Inflammatory macrophage treated with lipopolysaccharide for 1 hour (primary cell): ENCODE measurements around the gene CSKMT.
"Not testable (repeated sequence)": the region's sequence is repeated elsewhere in the genome, so short reads cannot be mapped to it uniquely, and the experiment has no call there.

Experiments
- DNase-seq, 2 donors: peaks; one replicate each; pipeline ENCODE4 v3.0.0-alpha.2; 2020 to 2022

The CSKMT gene

GRCh38 chr11:62689421-62690183 is 24.5 kb downstream of the CSKMT start, which contains the start of gene LRRN4CL:
TSS of gene LRRN4CL (minus strand) at chr11:62689530. CDS start at chr11:62688508, 1,022 bp downstream.
- DNase-seq, result no peak

DNA sequence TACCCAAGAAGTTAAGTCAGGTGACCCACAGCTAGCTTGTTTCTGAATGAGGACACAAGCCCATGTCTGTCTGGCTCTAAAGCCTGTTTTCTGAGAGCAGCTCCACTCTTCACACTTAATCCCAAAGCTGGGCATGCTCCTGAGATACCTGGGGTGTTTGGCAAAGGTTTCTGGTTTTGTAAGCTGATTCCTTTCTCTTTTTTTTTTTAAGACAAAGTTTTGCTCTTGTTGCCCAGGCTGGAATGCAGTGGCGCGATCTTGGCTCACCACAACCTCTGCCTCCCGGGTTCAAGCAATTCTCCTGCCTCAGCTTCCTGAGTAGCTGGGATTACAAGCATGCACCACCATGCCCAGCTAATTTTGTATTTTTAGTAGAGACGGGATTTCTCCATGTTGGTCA is 28.5 kb downstream of the CSKMT start:
- not testable (repeated sequence) for DNase-seq

GRCh38 chr11:62694455-62695167 is 29.5 kb downstream of the CSKMT start:
- DNase-seq, result peak; percentile 68 to 87

DNA sequence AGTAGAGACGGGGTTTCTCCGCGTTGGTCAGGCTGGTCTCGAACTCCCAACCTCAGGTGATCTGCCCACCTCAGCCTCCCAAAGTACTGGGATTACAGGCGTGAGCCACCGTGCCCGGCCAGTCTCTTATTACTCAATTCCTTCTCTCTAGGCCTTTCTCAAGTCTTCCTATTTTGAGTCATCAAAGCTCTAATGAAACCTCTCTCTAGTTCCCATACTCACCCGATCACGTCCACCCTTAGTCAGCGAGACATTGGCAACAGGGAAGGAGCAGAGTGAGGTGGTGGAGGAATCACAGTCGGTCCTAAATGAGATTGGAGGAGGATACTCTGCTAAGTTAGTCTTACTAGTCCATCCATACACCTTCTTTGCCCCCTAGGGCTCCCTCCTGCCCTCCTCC is 37.1 kb downstream of the CSKMT start:
- DNase-seq, result peak; percentile 87 to 91

- DNase-seq, result not testable (repeated sequence)
Observed at GRCh38 chr11:62703921-62704320, 38.8 kb downstream of the CSKMT start.

DNA sequence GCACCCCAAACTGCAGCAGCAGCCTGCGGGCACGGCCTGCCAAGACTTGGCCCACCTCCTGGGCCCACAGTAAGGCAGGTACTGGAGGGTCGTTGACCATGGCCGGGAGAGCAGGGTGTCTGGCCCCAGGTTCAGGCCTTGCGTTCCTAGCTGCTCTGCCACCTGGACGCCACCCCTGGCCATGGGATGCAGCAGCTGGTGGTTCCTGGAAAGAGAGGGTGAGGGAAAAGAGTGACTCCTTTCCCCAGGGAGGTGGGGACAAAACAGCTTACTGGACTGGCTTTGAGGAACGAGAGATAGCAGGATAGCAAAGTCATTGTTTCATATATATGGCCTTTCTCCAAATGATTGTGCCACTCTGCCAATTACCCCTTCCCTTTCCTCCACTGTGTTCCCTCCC is 40.3 kb downstream of the CSKMT start:
- no peak for DNase-seq

DNA sequence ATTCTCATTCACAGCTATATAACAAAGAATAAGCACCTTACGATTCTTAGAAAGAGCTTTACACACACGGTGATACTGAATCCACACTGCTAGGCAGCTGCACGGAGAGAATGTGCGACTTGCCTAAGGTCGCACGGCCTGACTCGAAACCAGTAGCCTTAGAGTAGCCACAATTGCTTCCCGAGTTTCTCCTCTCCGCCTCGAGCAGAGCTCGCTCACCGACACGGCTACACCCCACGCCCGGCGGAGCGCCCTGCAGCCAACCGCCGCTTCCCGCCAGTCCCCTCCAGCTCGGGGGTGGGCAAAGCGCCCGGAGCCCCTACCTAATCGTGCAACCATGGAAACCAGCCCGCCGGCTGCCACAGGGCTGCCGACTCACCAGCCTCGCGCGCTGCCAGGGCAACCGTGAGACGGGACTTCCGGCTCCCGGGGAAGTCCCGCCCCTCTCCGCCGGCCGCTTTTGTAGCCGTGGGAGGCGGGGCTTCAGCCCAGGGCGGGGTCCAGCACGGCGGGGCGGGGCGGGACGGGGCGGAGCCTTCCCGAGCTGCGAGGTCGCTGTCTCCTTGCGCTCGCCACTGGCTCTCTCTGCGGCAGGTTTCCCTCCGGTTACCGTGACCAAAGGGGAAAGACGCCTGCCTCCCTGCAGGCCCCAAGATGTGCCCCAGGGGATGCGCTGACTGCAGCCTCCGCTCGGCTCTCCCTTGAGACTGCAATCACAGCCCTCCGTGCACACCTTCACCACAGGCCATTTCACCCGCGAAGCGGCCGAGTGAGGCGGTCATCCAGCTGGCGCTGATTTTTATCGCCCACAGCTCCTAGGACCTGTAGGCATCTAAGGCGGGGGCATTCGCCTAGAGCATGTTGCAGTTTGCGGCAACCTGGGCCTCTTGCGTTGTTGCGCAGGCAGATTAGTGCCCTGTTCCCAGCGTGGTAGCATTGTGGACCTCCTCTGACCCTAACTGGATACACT is 41.1 kb downstream of the CSKMT start:
- DNase-seq, result peak; percentile 88 to 97

DNA sequence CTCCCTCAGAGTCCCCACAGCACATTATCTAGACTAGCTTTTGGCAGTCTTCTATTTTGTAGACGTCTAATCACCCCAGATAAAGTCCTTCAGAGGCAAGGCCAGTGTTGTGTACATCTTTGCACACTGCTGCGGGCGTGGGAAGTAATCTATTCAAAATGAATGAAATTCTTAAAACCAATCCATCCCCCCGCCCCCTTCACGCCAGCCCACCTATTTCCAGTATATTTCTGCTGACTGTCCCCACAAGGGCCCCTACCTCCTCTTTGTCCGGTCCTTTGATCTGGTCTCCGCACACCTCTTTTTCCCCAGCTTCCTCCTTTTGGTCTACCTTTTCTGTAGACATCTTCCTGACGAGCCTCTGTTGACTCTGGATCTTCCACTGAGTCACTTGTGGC is 41.7 kb downstream of the CSKMT start:
- DNase-seq, result no peak

DNA sequence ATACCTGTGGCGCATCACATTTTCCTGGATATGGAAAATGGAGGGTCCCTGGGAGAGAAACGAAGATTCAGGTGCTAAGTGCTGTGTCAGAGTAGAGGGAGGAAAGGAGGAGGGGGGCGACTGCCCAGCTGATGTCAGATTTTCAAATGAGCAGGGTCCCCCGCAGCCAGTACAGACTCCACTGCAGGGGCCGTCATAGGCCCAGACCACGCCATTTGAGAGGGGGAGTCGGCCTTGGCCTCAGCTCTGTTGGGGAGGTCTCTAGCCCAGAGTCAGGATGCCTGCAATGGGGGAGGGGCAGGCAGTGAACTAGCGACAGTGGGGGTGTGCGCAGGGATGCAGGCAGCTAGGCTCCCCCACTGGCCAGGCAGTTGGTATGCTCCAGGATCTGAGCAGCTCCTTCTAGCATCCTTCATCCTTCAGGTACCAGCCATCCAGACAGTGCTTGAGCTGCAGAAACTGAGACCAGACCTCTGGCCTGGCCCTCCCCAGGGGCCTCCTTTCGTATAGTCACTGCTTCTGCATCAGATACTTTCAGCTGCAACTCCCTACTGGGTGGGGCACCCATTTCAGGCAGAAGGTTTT is 42.3 kb downstream of the CSKMT start, which contains the start of the genes BSCL2 and GNG3:
Gene BSCL2 (minus strand): TSS at position 148 of the 585 bp plus-strand sequence. CDS start 229 bp downstream, outside the sequence.
Gene GNG3 (plus strand): TSS at position 400 of the 585 bp plus-strand sequence. CDS start 620 bp downstream, outside the sequence.
- DNase-seq, result no peak

DNA sequence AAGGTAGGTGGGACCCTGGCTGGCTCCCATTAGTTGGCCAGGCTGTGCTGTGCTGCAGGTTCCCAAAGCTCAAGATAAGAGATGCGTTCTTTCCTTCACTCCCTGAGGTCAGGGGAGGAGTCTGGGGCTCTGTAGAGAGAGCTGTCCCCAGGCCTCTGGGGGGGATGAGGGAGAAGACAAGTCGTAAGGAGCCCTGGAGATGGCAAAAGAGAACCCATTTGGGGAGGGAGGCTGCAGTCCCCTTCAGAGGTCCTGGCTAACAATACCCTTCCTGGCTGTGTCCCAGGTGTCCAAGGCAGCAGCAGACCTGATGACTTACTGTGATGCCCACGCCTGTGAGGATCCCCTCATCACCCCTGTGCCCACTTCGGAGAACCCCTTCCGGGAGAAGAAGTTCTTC is 43.3 kb downstream of the CSKMT start:
- no peak for DNase-seq

DNA sequence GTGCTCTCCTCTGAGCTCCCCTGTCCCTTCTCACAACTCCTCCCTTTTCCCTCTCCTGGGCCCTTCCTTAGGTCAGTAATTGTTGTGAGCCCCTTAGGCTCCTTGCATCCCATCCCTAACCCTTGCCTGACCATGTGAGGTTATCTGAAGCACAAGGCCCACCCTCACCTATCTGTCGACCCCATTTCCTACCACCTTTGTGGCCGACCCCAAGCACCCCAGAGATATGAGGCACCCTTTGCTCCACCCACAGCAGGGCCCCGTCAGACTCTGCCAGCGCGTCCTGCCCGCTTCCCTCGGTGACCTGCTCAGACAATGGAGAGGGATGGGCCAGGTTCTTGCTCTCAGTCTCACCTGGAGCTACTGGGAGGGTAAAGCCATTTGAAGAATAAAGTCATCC is 43.7 kb downstream of the CSKMT start:
- no peak for DNase-seq

DNA sequence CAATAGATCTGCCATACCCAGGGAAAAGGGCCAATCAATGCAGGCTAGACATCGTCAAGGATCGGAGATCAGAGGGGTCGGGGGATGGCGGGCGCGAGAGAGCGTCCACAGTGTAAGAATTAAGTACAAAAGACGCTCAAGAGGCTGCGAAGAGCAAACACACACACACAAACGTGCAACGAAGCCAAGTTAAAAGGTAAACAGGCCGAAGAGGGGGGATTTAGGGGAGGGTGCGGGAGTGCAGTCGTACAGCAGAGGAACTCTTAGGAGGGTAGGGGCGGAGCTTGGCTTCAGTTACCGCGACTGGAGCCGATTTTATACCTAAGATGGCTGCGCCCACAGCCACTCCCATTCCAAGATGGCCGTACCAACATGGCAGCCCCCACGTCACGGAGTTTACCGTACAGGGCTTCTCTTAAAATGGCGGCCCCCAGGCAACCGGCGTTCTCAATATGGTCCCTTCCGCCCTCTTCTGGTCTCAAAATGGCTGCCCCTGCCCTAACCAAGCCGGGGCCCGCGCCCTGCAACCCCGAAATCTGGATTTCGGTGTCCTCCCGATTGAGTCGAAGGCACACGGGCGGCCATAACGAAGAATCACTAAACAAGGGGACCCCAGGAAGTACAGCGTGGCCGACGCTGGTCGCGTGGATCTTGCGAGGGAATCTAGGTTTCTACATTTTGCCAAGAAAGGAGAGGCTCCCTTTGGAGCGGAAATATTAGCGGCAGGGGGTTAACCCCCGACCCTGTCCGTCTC is 44.3 kb downstream of the CSKMT start:
- peak; percentile 97 to 99 for DNase-seq

DNA sequence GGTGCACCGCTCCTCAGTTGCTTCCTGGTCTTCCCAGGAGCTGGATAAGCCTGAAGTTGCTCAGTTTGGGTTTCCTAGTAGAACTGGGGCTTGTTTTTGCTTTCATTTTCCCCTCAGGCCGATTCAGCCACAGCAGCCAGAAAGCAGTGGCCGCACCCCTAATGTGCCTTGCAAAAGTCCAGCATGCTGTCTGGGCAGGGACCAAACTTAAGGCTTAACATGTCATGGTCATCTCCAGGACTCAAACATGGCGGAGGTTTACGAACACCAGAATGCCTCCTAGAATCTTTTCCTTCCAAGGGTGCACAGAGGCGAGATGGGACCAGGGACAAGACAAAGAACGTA is 44.9 kb downstream of the CSKMT start:
- peak; percentile 49 to 51 for DNase-seq

DNA sequence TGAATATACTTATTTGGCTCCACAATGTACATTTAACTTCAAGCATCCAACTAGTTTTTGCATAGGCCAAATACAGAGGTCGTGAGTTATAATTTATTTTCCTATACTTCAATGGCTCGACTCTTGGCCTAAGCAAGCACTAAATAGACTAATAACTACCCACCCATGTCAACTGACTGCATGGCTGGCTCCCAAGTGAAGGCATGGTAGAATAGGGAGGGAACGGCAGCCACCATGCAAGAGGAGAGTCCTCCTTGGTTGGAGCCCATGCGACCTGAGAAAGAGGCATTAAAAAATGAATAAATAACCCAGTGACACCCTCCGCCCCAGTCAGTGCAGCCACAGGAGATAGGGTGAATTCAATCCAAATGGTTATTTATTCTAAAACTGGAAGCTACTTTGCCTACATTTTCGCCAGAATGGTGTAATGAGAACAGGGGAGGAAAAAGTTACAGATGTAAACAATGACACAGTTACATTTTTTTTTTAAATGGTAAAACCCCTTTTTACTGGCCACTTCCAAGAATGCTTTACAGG is 47.2 kb downstream of the CSKMT start:
- no peak for DNase-seq

- DNase-seq, result no peak
Observed at GRCh38 chr11:62712861-62713260, 47.7 kb downstream of the CSKMT start.

GRCh38 chr11:62713343-62713742 is 48.2 kb downstream of the CSKMT start:
- no peak for DNase-seq

GRCh38 chr11:62715150-62716130 is 50.3 kb downstream of the CSKMT start:
- no peak for DNase-seq

- no peak for DNase-seq
Observed at GRCh38 chr11:62716206-62716605, 51.1 kb downstream of the CSKMT start.

GRCh38 chr11:62716816-62717215 is 51.7 kb downstream of the CSKMT start:
- no peak for DNase-seq
